HPDE6-E6E7 (cell line): ENCODE results near the gene GALNS.

Source experiments
- DNase-seq: peaks from one replicate; pipeline ENCODE4 v3.0.0; 2011; ENCODE audit warnings: missing footprints; ENCODE audit errors: extremely low spot score

The GALNS gene

DNA sequence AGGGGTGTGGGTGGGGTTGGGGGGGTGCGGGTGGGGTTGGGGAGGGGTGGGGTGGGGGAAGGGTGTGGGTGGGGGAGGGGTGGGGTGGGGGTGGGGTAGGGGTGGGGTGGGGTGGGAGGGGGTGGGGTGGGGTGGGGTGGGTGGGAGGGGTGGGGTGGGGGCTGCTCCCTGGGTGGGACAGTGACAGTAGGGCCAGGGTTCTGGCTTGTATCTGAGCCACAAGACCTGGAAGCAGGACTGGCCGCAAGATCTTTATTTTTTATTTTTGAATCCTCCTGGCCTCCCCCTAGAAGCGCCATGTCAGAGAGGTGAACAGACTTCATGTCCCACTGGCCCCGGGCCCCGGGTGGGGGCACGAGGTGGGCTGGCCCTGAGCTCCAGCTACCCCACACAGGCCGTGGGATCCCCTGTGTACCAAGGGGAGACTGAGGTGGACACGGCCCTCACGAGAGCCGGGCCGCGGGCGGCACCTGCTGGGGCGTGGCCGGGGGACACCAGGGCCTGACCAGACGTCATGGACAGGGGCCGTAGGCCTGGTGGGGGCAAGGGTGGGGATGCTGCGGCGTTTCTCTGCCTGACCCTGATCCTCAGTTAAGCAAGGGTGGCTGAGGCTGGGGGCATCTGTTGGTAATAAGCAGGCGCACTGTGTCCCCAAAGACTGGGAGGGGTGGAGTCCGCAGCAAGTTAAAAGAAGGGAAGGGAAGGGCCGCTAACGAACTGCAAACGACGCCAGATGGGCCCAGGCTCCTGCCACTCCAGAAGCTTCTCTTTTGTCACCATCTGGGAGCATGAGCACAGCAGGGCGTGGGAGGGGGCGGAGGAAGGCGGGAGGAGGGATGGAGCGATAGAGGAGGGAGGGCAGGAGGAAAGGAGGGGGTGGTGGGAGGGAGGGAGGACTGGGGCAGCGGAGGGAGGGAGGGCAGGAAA, 32.0 kb upstream of the GALNS start:
- no peak for DNase-seq

DNA sequence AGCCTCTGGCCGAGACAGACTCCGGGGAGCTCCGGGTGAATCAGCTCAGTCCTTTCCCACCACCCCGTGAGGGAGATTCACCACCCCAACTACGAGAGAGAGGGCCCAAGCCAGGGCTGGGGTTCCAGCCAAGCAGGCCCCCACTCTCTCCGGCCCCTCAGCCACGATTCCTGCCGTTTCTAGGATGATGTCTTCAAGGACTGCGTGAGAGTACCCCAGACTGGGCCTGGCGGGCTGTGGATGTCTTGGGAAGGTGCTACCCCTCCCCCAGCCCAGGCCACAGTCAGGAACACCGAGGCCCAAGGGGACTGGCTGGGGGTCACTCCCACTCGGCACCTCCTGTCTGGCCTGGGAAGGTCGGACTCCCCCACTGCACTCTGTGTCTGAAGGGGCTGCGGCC, 31.3 kb upstream of the GALNS start:
- DNase-seq, result no peak

DNA sequence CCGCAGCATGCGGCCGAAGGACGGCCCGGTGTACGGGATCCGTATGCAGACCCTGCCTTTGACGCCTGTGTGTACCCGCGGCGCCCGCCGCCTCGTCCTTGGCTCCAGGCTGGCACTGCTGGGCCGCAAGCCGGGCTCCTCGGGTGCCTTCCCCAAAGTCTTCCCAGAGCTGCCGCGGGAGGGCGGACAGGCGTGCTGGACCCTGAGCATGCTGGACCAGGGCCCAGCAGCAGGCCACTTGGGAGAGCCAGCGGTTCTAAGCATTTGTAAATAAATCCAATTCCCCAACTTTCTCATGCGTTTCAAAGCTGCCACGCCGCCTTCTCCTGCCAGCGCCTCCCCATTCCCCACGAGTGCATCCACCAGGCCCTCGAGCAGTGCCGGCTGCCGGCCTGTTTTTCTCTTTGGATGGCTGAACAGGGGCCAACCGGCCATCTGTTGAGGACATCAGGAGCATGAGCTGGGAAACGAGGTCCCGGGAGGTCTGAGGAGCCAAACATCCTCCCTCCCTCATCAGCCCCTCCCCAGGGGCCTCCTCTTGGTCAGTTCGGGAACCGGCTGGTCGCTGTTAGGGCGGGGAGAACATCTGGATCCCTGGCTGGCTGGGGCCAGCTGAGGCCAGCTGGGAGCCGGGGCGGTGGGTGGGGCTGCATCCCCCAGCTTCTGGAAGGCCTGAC, 30.2 kb upstream of the GALNS start:
- DNase-seq, result no peak

DNA sequence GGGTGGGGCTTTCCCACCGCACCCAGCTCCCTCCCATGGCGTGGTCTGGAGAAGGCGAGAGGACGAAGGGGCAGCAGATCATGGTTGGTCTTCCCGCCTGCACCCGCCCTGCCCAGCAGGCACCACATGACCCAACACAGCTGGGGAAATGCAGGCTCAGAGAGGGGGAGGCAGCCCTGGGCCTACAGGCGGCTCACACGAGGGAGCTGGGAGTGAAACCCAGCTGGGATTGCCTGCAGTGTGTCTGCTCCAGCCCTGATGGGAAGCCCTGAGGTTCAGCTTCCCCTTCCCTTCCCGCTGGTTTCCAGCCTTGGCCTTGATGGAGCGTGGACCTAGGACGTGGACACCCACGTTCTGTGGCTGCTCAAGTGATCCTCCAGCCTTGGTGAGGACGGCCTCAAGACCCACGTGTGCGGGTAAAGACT, 29.7 kb upstream of the GALNS start:
- no peak for DNase-seq

DNA sequence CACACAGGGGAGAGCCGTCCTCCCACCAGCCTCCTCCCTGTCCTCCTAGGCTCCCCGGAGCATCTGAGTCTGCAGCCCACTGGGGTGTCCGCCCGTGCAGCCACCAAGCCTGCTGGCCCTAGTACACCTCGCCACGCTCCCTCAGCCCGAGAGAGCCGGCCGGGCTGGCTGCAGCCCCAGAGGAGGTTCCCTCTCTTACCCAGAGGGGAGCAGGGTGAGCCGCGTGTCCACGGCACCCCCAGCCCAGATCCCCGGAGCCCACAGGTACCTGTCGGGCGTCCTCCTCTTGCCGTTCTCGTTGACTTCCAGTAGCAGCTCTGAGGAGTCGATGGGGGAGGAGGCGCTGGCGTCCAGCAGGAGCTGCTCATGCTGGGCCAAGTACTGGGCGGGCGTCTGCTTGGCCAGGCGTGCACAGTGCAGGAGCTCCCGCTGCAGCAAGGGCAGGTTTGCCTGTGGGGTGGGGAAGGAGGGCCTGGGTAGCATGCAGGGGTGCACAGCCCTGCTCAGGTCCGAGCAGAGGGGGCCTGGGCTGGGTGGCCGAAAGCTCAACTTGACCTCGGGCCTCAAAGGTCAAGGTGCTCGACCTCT, 29.0 kb upstream of the GALNS start:
- no peak for DNase-seq

DNA sequence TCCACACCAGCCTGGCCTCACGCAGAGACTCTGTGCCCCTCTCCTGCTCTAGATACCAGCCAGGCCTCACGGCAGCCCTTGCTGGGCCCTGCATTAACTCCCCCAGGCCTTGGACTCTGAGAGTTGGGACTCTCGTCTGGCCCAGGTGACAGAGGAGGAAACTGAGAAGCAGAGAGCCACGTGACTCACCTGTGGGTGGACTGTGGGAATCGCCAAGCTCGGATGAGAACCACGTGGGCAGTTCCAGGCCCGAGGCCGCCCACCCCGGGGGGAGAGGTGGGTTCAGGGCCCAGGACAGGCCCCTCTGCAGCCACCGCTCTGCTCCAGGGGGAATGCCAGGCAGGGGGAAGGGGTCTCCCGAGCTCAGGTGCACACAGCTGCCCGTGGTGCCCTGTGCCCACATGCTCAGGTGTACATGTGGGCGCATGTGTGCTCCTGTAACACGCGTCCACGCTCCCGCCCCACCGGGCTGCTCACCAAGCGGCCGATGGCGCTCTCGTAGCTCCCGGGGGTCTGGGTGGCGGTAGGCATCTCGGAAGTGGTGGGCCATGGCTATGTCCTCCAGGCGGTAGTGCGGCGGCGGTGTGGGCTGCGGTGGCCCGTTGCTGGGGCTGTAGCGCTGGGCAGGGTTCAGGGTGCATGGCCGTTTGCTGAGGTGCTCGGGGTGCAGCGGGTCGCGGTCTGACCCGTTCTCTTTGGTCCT, 28.0 kb upstream of the GALNS start:
- DNase-seq, result no peak

DNA sequence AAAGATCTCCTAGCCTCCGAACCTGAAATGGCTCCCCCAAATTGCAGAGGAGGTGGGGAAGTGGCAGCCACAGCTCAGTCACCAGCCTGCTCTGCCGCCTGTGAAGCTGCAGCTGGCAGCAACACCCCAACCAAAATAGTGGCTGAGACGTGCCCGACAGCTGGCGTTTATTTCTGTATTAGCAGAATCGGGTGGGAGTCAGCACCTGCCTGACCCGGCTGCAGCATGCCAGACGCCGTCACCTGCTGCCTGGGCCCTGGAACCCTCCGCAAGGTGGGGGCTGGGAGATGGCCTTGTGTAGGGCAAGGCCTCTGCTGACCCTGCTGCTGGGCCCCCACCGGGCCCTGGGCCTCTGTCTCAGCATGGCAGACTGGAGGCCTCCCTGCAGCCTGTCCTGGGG, 27.2 kb upstream of the GALNS start:
- DNase-seq, result no peak

DNA sequence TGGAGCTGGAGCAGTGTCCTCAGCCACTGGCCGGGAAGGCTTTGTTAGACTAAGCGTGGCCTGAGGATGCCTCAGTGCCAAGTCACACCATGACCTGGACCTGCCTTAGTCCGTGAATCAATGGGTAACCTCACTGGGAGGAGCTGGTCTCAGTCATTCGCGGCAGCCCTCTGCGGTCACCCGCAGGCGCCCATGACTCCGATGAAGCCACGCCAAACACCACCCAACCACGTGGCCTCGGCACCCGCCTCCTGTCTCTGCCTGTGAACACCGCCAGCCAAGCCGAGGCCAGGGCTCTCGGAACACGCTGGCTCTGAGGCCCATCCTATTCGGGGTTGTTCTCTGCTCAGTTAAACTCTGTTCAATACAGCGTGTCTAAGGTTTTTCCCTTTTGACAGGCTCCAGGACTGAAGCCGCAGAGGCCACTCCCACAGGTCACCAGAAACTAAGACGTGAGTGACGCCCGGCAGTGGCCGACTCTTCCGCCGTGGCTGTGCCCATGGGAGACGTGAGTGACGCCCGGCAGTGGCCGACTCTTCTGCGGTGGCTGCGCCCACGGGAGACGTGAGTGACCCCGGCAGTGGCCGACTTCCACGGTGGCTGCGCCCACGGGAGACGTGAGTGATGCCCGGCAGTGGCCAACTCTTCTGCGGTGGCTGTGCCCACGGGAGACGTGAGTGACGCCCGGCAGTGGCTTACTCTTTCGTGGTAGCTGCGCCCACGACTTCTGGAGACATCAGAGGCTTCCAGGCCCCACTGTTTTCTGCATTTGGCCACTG, 26.6 kb upstream of the GALNS start:
- DNase-seq, result no peak

DNA sequence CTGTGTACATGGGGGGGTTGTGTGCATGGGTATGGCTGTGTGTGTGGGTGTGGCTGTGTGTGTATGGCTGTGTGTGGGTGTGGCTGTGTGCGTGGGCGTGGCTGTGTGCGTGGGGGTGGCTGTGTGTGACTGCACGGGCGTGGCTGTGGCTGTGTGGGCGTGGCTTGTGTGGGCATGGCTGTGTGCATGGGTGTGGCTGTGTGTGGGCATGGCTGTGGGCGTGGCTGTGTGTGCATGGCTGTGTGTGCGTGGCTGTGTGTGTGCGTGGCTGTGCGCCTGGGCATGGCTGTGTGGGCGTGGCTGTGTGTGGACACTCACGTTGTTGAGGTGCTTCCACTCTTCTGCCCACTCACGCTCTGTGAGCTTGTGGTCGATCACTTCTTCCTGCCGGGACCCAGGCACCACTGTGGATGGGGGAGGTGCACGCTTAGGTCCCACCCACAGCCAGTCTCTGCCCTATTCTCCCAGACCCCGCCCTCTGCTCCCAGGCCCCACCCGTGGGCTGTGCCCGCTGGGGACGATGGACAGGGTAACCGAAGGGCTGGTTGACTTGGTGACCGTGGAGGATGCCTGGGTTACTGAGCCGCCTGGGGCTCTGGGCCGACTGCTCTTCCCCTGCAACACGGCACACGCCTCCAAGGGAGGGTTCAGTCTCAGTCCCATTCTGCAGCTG, 25.7 kb upstream of the GALNS start:
- DNase-seq, result no peak

DNA sequence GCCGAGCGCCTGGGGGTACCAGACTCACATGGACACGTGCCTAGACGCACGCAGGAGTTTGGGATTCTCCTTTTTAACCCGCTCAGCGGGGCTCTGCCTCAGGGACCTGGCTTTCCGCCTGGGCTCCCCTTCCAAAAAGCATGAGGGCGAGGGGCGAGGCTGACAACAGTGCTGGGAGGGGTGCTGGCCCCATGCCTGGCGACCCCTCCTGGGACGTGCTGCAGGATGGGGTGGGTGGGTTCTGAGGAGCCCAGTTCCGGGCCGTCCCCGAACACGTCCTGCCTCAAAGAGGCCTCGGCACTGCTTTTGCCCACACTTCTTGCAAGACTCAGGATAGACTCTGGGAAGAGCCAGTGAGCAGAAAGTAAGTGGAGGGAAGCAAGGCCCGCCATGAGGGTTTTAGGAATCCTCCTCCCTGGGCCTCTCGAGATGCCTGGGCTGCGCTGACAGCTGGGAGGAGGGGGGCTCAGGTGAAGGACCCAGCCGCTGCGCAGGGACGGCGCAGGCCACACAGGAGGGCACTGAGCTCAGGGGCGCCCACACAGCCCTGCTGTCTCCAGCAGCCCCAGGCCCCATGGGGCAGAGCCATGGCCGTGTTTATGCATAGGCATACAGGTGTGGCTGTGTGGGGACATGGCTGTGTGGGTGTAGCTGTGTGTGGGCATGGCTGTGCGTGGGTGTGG, 25.1 kb upstream of the GALNS start:
- DNase-seq, result no peak

DNA sequence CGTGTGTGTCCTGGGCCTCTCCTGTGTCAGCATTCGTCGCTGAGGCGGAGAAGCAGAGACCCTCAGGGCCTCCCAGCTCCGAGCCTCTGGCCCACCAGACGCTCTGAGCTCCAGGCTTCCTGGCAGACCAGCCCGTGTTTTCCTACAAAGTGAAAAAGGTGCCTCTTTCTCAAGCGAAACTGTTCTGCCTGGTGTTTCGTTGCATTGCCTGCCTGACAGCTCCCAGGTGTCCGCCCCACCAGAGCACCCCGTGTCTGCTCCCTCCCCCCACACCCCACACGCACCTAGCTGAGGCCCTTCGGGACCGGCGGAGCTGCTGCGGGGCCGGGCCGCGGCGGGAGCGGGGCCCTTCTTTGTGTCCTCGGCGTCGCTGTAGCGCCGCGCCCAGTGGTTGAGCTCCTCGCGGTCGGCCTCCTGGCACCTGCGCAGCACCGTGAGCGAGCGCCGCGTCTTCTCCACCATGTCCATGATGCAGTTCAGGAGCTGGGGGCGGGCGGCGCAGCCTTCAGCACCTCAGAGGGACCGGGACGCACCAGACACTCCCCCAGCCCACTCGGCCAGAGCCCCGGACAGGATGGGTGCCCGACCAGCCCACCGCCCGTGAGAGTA, 24.4 kb upstream of the GALNS start:
- no peak for DNase-seq

DNA sequence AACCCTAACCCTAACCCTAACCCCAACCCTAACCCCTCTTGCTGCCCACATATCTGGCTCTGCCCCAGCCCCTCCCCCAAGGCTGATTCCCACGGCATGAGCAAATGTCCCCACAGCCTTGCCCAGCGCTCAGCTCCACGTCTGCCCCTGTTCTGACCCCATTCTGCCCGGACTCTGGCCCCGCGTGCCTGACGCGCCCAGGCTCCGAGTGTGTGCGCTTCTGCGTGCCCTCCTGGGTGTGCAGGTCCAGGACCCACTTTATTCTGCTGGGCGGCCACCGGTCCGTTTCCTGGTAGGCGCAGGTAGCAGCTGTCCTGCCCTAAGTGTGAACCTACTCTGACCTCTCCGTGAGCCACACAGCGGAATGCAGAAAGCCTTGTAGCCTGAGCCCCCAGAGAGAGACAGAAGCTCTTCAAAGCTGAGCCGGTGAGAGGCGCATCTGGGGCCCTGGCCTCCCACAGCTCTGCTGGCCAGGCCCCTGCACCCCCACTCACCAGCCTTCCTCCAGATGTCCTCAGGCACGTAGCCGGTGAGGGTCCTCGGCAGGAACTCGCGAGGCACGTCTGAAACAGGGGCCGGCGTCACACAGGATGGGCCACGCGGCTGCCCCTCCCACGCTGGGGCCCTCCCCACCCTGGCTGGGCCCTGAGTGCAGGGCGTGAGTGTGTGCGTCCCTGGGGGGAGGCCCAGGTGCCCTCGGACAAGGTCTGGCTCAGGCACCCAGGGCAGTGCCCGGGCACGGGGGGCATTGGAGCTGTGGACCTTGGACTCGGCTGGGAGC, 23.7 kb upstream of the GALNS start:
- no peak for DNase-seq

DNA sequence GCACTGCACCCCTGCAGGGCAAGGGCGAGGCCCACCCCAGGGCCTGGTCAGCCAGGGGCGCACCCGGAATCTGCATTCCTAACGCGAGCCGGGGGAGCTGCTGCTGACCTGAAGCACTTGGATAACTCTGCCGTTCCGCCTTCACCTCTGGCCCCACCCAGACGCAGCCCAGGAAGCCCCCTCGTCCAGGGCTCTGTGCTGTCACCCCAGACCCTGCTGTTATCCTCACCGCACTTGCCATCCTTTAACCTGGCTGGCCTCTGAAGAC, 23.0 kb upstream of the GALNS start:
- DNase-seq, result no peak

DNA sequence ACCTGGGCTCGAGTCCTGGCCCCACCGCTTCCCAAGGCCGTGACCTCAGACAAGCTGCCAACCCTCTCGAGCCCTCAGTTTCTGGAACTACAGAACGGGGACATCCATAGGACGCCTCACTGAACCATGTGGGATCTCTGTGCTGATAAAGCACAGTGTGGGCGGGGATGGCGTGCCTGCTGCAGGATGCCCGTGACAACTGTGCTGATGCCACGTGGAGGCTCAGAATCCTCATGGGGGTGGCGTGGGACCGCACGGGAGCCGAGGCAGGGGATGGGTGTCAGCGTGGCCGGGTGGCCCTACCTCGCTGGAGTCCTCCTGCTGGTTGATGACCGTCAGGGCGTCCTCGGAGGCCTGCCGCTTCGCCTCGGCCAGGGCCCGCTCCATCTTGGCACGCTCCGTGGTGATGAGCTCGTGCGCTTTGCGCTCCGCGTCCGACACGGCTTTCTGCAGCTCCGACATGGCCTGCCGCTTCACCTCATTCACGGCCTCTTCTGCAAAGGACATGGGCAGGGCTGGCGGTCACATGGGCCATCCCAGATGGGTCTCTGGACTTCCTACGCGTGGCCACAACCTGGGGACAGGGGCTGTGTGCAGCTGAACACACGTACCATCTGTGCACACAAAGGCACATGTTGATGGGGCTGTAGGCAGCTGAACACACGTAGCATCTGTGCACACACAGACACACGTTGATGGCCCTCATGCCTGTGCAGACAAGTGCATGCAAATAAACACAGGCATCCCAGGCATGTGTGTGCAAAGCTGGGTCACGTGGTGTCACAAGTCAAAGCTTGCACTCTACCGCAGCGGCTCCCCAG, 22.4 kb upstream of the GALNS start:
- peak; percentile 58 for DNase-seq

DNA sequence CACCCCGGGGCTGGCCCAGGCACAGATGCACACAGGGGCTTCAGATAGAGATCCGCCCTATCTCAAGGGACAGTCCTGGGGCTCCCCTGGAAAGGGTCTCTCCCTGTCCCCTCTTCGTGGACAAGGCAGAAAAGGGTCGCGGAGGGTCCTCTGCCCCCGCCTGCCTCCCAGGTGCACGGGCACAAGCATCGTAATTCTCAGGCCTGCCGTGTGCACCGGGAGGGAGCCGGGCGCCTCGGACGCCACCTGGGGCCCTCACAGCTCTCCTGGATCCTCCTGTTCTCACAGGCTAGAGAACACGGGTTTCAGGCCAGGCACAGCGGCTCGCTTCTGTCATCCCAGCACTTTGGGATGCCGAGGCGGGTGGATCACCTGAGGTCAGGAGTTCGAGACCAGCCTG, 21.6 kb upstream of the GALNS start:
- DNase-seq, result no peak

DNA sequence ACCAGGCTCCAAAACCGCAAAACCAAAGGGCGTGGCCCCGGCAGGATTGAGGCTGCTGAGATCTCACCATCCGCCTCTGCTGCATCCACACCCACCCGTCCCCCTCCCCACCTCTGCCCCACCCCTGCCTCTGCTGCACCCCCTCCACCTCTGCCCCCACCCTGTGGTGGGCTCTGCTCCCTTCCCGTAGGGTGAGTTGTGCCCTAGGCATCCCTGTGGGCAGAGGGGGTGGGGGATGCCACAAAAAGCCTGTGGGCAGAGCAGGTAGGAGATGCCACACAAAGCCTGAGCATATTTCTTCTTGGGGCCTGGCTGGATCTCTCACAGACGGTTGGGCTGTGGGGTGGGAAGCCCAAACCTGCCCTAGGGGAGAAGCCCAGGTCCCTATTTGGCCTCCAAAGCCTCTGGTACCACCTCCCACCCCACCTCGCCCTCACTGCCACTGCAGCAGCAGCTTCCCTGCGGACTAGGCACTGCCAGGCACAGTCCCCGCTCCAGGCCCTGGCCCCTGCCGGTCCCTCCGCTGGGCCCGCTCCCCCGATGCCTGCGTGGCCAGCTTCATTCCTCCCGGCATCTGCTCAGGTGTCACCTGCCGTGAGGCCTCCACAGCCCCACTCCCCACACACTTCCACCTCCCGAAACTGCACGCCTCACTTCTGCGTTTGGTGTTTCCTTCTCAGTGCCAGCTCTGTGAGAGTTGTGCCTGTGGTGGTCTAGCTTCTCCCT, 21.0 kb upstream of the GALNS start:
- DNase-seq, result no peak

DNA sequence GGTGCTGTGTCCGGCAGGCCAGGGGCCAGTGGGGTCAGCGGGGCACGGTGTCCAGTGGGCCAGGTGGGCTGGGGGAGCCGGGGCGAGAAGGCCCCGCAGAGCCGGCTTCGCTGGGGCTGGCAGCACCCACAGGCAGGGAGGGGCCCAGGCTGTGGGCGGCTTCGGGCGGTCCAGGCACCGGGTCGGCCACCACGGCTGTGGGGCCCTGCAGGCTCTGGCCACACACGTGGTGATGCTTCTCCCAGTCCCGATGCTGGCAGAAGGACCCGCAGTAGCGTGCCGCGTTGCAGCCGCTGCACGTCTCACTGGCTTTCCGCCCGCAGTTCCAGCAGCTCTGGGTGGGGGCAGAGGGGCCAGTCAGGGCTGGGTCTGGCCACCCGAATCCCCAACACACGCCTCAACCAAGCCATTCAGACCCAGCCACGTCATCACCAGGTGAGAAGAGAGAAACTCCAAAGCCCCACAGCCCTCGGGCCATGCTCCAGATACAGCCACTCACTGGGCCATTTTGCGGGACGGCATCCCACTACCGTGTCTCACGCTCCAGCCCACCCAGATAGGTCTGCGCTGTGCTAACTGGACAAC, 20.3 kb upstream of the GALNS start:
- no peak for DNase-seq
